GM19452 (cell line): ENCODE results near the gene ZNF433.
"Not testable (repeated sequence)": the region's sequence is repeated elsewhere in the genome, so short reads cannot be mapped to it uniquely, and the experiment has no call there.

ENCODE experiments used
- ATAC-seq: cut with Tn5 transposase; IDR thresholded peaks from one replicate; pipeline ENCODE4 v1.9.1; 2021; ENCODE audit not compliant: unreplicated experiment

ZNF433 gene

GRCh38 chr19:12035220-12036172 is at the start of gene ZNF433:
Gene ZNF433 (minus strand): TSS chr19:12035679. CDS start chr19:12035539, 140 bp downstream.
- ATAC-seq, result no peak

- ATAC-seq, result not testable (repeated sequence)
Observed at GRCh38 chr19:12083336-12083735, 47.9 kb upstream of the ZNF433 start.

GRCh38 chr19:12077375-12077774 is 41.9 kb upstream of the ZNF433 start:
- no peak for ATAC-seq

GRCh38 chr19:12076331-12076730 is 40.9 kb upstream of the ZNF433 start:
- ATAC-seq, result not testable (repeated sequence)

GRCh38 chr19:12075538-12076139 is 40.2 kb upstream of the ZNF433 start:
- no peak for ATAC-seq

- peak; percentile 81 for ATAC-seq
Observed at GRCh38 chr19:12064590-12065538, 29.4 kb upstream of the ZNF433 start, which contains the start of gene ZNF844. Gene ZNF844 (plus strand): TSS chr19:12064731. CDS start chr19:12064874, 143 bp downstream.

GRCh38 chr19:12055784-12056183 is 20.3 kb upstream of the ZNF433 start:
- no peak for ATAC-seq

- ATAC-seq, result peak; percentile 81
Observed at GRCh38 chr19:12052497-12053169, 17.2 kb upstream of the ZNF433 start, which contains the start of gene ZNF878. Gene ZNF878 (minus strand): TSS chr19:12052961. CDS start chr19:12052801, 160 bp downstream.

- ATAC-seq, result no peak
Observed at GRCh38 chr19:12052091-12052496, 16.6 kb upstream of the ZNF433 start.

- no peak for ATAC-seq
Observed at GRCh38 chr19:12047868-12048267, 12.4 kb upstream of the ZNF433 start.

- no peak for ATAC-seq
Observed at GRCh38 chr19:12043752-12044422, 8.4 kb upstream of the ZNF433 start.

GRCh38 chr19:12042893-12043292 is 7.4 kb upstream of the ZNF433 start:
- no peak for ATAC-seq

GRCh38 chr19:12034620-12035019 is 859 bp downstream of the ZNF433 start:
- ATAC-seq, result no peak

GRCh38 chr19:12034198-12034597 is 1.3 kb downstream of the ZNF433 start:
- no peak for ATAC-seq

- no peak for ATAC-seq
Observed at GRCh38 chr19:12015753-12016116, 19.7 kb downstream of the ZNF433 start.

- no peak for ATAC-seq
Observed at GRCh38 chr19:12015015-12015752, 20.3 kb downstream of the ZNF433 start.

- no peak for ATAC-seq
Observed at GRCh38 chr19:12000152-12000981, 35.1 kb downstream of the ZNF433 start.

GRCh38 chr19:11995174-11995573 is 40.3 kb downstream of the ZNF433 start:
- no peak for ATAC-seq
